WTC11 (cell line): ENCODE results near the gene C10orf120. TPM values are rescaled to one million over a fixed set of nuclear protein-coding genes. Genes with fewer than 3 reads are reported as not detected.

Source experiments
- ATAC-seq: fragments of 200-7000 bp; cut with Tn5 transposase; 2 replicates; pipeline ENCODE4 v1.10.0; 2021; ENCODE audit warnings: mild to moderate bottlenecking, moderate library complexity
- Bru-seq: library from RNA; stranded (reverse); fragments of 400-500 nt; gene quantifications from one replicate; lab custom pipeline; 2021; lab: Mats Ljungman, UMichigan
- CTCF ChIA-PET: fragments of 300-600 bp; sonication (Branson Sonifier 250); formaldehyde crosslinking; loops from one replicate; lab custom pipeline; 2021; ENCODE audit warnings: antibody characterized with exemption; lab: Charles Lee
- POLR2A ChIA-PET: fragments of 350-600 bp; sonication (Branson Sonifier 250); formaldehyde crosslinking; loops from one replicate; lab custom pipeline; 2021; ENCODE audit warnings: antibody characterized with exemption; lab: Charles Lee
- DNase-seq: peaks from one replicate; pipeline ENCODE4 v3.0.0; 2021; ENCODE audit warnings: low spot score
- H3K27ac Mint-ChIP-seq: 2 replicates; pipeline ENCODE4 v1.8.0; 2021; ENCODE audit warnings: mixed read lengths
- H3K27me3 Mint-ChIP-seq: 2 replicates; pipeline ENCODE4 v1.8.0; 2021; ENCODE audit warnings: low read depth, mild to moderate bottlenecking, moderate library complexity, mixed read lengths
- H3K36me3 Mint-ChIP-seq: 2 replicates; pipeline ENCODE4 v1.8.0; 2021; ENCODE audit warnings: mixed read lengths
- H3K4me1 Mint-ChIP-seq: 2 replicates; pipeline ENCODE4 v1.8.0; 2022; ENCODE audit warnings: mixed read lengths
- H3K4me3 Mint-ChIP-seq: 2 replicates; pipeline ENCODE4 v1.8.0; 2021; ENCODE audit warnings: mild to moderate bottlenecking, moderate library complexity, mixed read lengths
- H3K9me3 Mint-ChIP-seq: 2 replicates; pipeline ENCODE4 v1.8.0; 2021; ENCODE audit warnings: mixed read lengths
- CTCF ChIP-seq: fragments of 200-600 bp; IDR thresholded peaks from 2 replicates; pipeline ENCODE4 v1.8.0; 2022; ENCODE audit warnings: antibody characterized with exemption
- E2F5 ChIP-seq: sonication (generic); formaldehyde crosslinking; IDR thresholded peaks from 2 replicates; pipeline ENCODE4 v1.8.1; 2022; ENCODE audit warnings: mild to moderate bottlenecking, moderate library complexity, missing genetic modification reagents
- EMX1 ChIP-seq: fragments of 250-450 bp; sonication (Bioruptor Pico); IDR thresholded peaks from 2 replicates; pipeline ENCODE4 v1.8.0; 2021; ENCODE audit warnings: mild to moderate bottlenecking
- GRHL2 ChIP-seq: fragments of 250-450 bp; sonication (Bioruptor Pico); IDR thresholded peaks from 2 replicates; pipeline ENCODE4 v1.8.0; 2022; ENCODE audit warnings: mild to moderate bottlenecking, moderate library complexity; ENCODE audit not compliant: insufficient replicate concordance, severe bottlenecking
- GTF2I ChIP-seq: fragments of 250-450 bp; sonication (Bioruptor Pico); conservative IDR thresholded peaks from 2 replicates; pipeline ENCODE4 v1.4.0; 2021; ENCODE audit warnings: mild to moderate bottlenecking
- IRF1 ChIP-seq: sonication (generic); formaldehyde crosslinking; IDR thresholded peaks from 2 replicates; pipeline ENCODE4 v1.8.0; 2023; ENCODE audit warnings: missing genetic modification reagents
- MAX ChIP-seq: sonication (generic); formaldehyde crosslinking; IDR thresholded peaks from 2 replicates; pipeline ENCODE4 v1.8.0; 2022; ENCODE audit warnings: mild to moderate bottlenecking, missing genetic modification reagents
- NFYB ChIP-seq: sonication (generic); formaldehyde crosslinking; conservative IDR thresholded peaks from 2 replicates; pipeline ENCODE4 v1.8.0; 2022; ENCODE audit warnings: low read depth, missing genetic modification reagents
- NR1H2 ChIP-seq: sonication (generic); formaldehyde crosslinking; IDR thresholded peaks from 2 replicates; pipeline ENCODE4 v1.9.0; 2021; ENCODE audit warnings: mild to moderate bottlenecking, moderate library complexity, missing genetic modification reagents
- NR2C2 ChIP-seq: sonication (generic); formaldehyde crosslinking; IDR thresholded peaks from 2 replicates; pipeline ENCODE4 v1.8.0; 2022; ENCODE audit warnings: mild to moderate bottlenecking, missing genetic modification reagents
- NR3C1 ChIP-seq: sonication (generic); formaldehyde crosslinking; conservative IDR thresholded peaks from 2 replicates; pipeline ENCODE4 v1.8.1; 2023; ENCODE audit warnings: low read depth, mild to moderate bottlenecking, missing genetic modification reagents
- PRRX2 ChIP-seq: fragments of 250-450 bp; sonication (Bioruptor Pico); IDR thresholded peaks from 2 replicates; pipeline ENCODE4 v1.8.0; 2021; ENCODE audit warnings: mild to moderate bottlenecking
- RORB ChIP-seq: fragments of 250-450 bp; sonication (Bioruptor Pico); IDR thresholded peaks from 2 replicates; pipeline ENCODE4 v1.9.0; 2021; ENCODE audit warnings: mild to moderate bottlenecking
- SMAD4 ChIP-seq: sonication (generic); formaldehyde crosslinking; IDR thresholded peaks from 2 replicates; pipeline ENCODE4 v1.8.0; 2022; ENCODE audit warnings: mild to moderate bottlenecking, missing genetic modification reagents
- ZNF121 ChIP-seq: sonication (generic); formaldehyde crosslinking; IDR thresholded peaks from 2 replicates; pipeline ENCODE4 v1.8.0; 2023; ENCODE audit warnings: missing genetic modification reagents
- ZNF232 ChIP-seq: sonication (generic); formaldehyde crosslinking; IDR thresholded peaks from 2 replicates; pipeline ENCODE4 v1.8.0; 2022; ENCODE audit warnings: mild to moderate bottlenecking, missing genetic modification reagents
- ZNF416 ChIP-seq: fragments of 250-450 bp; sonication (Bioruptor Pico); IDR thresholded peaks from 2 replicates; pipeline ENCODE4 v1.9.0; 2021; ENCODE audit warnings: mild to moderate bottlenecking, inconsistent platforms
- ZNF671 ChIP-seq: fragments of 250-450 bp; sonication (Bioruptor Pico); IDR thresholded peaks from 2 replicates; pipeline ENCODE4 v1.8.0; 2021; ENCODE audit warnings: mild to moderate bottlenecking
- ZSCAN18 ChIP-seq: fragments of 250-450 bp; sonication (Bioruptor Pico); IDR thresholded peaks from 2 replicates; pipeline ENCODE4 v2.1.2; 2022; ENCODE audit warnings: mild to moderate bottlenecking, moderate library complexity
- long read RNA-seq, 3 experiments: library from RNA in 1 of 3; library from capped mRNA in 1 of 3; library from polyadenylated mRNA in 1 of 3; unstranded in 2 of 3; stranded (forward) in 1 of 3; transcript quantifications; one replicate each; pipeline ENCODE4 v2.0.0, GENCODE V29; 2021
- total RNA-seq: library from RNA; stranded (reverse); gene quantifications from 3 replicates; pipeline ENCODE4 v1.2.3, GENCODE V29; 2021
- TF ChIP-seq, protein P1 (sequence below): fragments of 250-450 bp; sonication (Bioruptor Pico); IDR thresholded peaks from 2 replicates; pipeline ENCODE4 v1.9.0; 2021; ENCODE audit warnings: mild to moderate bottlenecking

C10orf120 gene
- total RNA-seq = not detected in 3 replicates
- not detected for Bru-seq, nascent RNA
- long read RNA-seq, experiment 1 = 0 reads
- long read RNA-seq, experiment 2 = 0 reads
- long read RNA-seq, experiment 3 = 0 reads

GRCh38 chr10:122699796-122700455 is at the start of gene C10orf120:
Gene C10orf120, minus strand, starts transcription at chr10:122699846. Its CDS starts 56 bp downstream, at chr10:122699790.
- Mint-ChIP-seq H3K4me3 (no peak within 1 kb of the TSS), H3K4me1 (peaks cover 12% of the 10 kb centered on the region), H3K36me3 (no peaks in the 10 kb centered on the region), H3K9me3 (no peaks in the 10 kb centered on the region), H3K27ac (no peak within 1 kb of the TSS), H3K27me3 (peaks cover 3% of the 10 kb centered on the region; the same call in 1 of the 2 replicates)
- ChIA-PET CTCF (interaction anchor here (1.1 to 1.6 kb wide), 2 partner anchors 51 to 54 kb away, joined by 4 to 19 read pairs; no protein-coding TSS in a partner anchor), POLR2A (no interaction called here)
- no peak for DNase-seq
- no peak for ATAC-seq
- TF ChIP-seq GRHL2 (CRISPR knock-in tag) (no peak), NR3C1 (CRISPR knock-in tag) (no peak), ZNF671 (no peak), ZSCAN18 (CRISPR knock-in tag) (no peak), PRRX2 (CRISPR knock-in tag) (no peak), ZNF232 (no peak), NR2C2 (no peak), SMAD4 (CRISPR knock-in tag) (no peak), ZNF416 (CRISPR knock-in tag) (no peak), IRF1 (no peak), E2F5 (CRISPR knock-in tag) (no peak), NR1H2 (CRISPR knock-in tag) (no peak), GTF2I (no peak), MAX (no peak)

DNA sequence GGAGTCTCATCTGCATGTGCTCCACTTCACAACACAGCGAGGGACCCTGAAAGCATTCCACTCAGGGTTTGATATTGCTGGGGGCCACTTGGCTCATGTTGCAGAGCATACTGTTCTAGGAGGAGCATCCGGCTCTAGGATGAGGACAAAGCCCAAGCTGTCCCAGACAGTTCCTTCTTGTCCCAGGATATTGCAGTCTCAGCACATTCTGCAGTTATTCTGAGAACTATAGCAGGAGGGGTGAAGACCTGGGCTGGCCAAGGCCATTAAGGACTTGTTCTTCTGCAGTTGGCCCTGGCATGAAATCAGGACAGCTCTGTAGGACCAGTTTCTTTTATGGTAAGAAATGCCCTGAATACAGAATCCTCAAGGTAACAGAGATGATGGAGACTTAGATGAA is 48.9 kb upstream of the C10orf120 start:
- Mint-ChIP-seq H3K27ac (no peak overlapping the region), H3K4me1 (no peaks in the 10 kb centered on the region), H3K9me3 (peaks cover 7% of the 10 kb centered on the region), H3K36me3 (no peaks in the 10 kb centered on the region), H3K4me3 (no peak overlapping the region), H3K27me3 (peaks cover 4% of the 10 kb centered on the region; the same call in 1 of the 2 replicates)
- DNase-seq = no peak
- ChIA-PET POLR2A (no interaction called here), CTCF (interaction anchor here (1.4 kb wide), 1 partner anchor 10 kb away, joined by 5 read pairs; no protein-coding TSS in a partner anchor)
- ATAC-seq = no peak
- TF ChIP-seq PRRX2 (CRISPR knock-in tag) = no peak
- TF ChIP-seq, protein P1, sequence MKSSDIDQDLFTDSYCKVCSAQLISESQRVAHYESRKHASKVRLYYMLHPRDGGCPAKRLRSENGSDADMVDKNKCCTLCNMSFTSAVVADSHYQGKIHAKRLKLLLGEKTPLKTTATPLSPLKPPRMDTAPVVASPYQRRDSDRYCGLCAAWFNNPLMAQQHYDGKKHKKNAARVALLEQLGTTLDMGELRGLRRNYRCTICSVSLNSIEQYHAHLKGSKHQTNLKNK (CRISPR knock-in tag) = no peak
- no peak for TF ChIP-seq RORB (CRISPR knock-in tag)
- TF ChIP-seq NFYB (CRISPR knock-in tag) = no peak
- no peak for TF ChIP-seq ZSCAN18 (CRISPR knock-in tag)
- no peak for TF ChIP-seq ZNF121 (CRISPR knock-in tag)
- TF ChIP-seq EMX1 = no peak
- no peak for TF ChIP-seq CTCF
